Ovary (tissue), 9 donors: ENCODE measurements around the gene ARHGEF26. TPM values are rescaled to one million over a fixed set of nuclear protein-coding genes. Genes with fewer than 3 reads are reported as not detected.

ENCODE experiments used
- DNase-seq, 5 donors: peaks; one replicate each; pipeline ENCODE4 v3.0.0-alpha.2; 2019 to 2020
- H3K27ac ChIP-seq, 2 donors: fragments of 200-600 bp; one replicate each; pipeline versions ENCODE4 v1.5.1 to v1.8.0; 2019 to 2022
- H3K27me3 ChIP-seq: fragments of 200-600 bp; one replicate; pipeline ENCODE4 v1.8.0; 2022
- H3K36me3 ChIP-seq: fragments of 200-600 bp; sonication (generic); one replicate; pipeline ENCODE4 v1.5.1; 2019
- H3K4me1 ChIP-seq: one replicate; pipeline ENCODE4 v1.8.1; 2013; ENCODE audit warnings: mild to moderate bottlenecking, moderate library complexity; ENCODE audit not compliant: insufficient read depth
- H3K4me3 ChIP-seq: fragments of 200-600 bp; sonication (generic); one replicate; pipeline ENCODE4 v1.5.1; 2017
- H3K9me3 ChIP-seq, 2 donors: fragments of 200-600 bp in 1 of 2; sonication (generic) in 1 of 2; one replicate each; pipeline versions ENCODE4 v1.5.1 to v1.8.1; 2013 to 2019; ENCODE audit warnings: mild to moderate bottlenecking in 1 of 2, moderate library complexity in 1 of 2
- EP300 ChIP-seq: sonication (generic); formaldehyde crosslinking; IDR thresholded peaks from one replicate; pipeline ENCODE4 v1.6.1; 2017; ENCODE audit warnings: antibody characterized with exemption
- POLR2A ChIP-seq: fragments of 450-650 bp; IDR thresholded peaks from one replicate; pipeline ENCODE4 v1.6.1; 2017; ENCODE audit warnings: antibody characterized with exemption, mild to moderate bottlenecking, moderate library complexity
- WGBS, 3 donors: extraction: QIAGEN DNeasy Blood & Tissue Kit in 1 of 3; methylation state at CpG; one replicate each; pipeline versions ENCODE4 v1.1.5 to v1.1.7; 2013 to 2017; 5-methylcytosine and 5-hydroxymethylcytosine counted together
- intact Hi-C, 4 donors: fragments of 100-400 bp; cut with DNase I; formaldehyde crosslinking; loops; one replicate each; pipeline versions ENCODE4 v1.11.0 to v1.15.1; 2022 to 2023
- polyA plus RNA-seq, 2 donors: library from polyadenylated mRNA; stranded (reverse); fragments of 200-250 nt in 1 of 2; fragments of 350-450 nt in 1 of 2; fragmentation: Illumina TruSeq in 1 of 2; extraction: RNeasy Lipid Tissue Mini Kit (QIAGEN cat#74804) in 1 of 2; gene quantifications; one replicate each; pipeline ENCODE4 v1.2.3, GENCODE V29; 2013 to 2014
- total RNA-seq, 7 donors: library from RNA; depleted of rRNA in 2 of 7; stranded (reverse); fragments of >200 nt in 2 of 7; fragmentation: NEBNext Ultra II Directional in 3 of 7; extraction: Animal tissue kit (Norgen Biotek cat#: 25700) in 3 of 7; gene quantifications; one replicate each; pipeline versions ENCODE4 v1.1.0 to v1.2.4, GENCODE V29; 2016 to 2023
- TF ChIP-seq, protein P1 (sequence below), 3 donors: fragments of 450-650 bp in 2 of 3; fragments of 200-600 bp in 1 of 3; IDR thresholded peaks; one replicate each; pipeline versions ENCODE4 v1.5.1 to v1.8.0; 2016 to 2022; ENCODE audit warnings: antibody characterized with exemption in 3 of 3, mild to moderate bottlenecking in 1 of 3
- donor health status: DM: no; HTN: no; CAD: no; lungs with moderate emphysema.
- donor health status: DM: no; HTN: no; CAD: no.
- donor health status: Bipolar disorder and iron deficiency.
- donor health status: DM: yes; HTN: yes; CAD: no.
- donor health status: DM: no; HTN: no; CAD: no.
- donor health status: DM: yes; HTN: yes; CAD: no.

ARHGEF26 gene
- total and polyA plus RNA-seq, 9 donors, result 6.9 to 14.4 (median 11.7) TPM

DNA sequence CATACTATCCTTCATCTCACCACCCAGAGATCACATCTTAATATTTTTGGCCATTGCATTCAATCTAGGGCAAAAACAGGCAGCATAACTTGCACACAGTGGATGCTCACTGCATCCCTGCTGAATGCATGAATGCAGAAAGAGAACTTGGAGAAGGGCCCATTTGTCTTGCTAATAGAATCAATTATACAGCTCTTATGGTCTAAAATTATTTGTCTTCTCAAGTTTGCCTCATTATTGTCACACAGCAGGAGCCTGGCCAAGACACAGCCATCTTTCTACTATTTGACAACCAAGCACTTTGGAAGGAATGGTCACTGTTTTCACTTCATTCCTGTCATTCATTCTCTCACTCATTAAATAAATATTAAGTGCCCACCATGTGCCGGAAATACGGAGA lies 1.2 kb upstream of the ARHGEF26 start:
- 72 to 79% (median 73%) methylated on average over 2 of the region's 2 CpGs for WGBS, 3 donors
- TF ChIP-seq, protein P1, sequence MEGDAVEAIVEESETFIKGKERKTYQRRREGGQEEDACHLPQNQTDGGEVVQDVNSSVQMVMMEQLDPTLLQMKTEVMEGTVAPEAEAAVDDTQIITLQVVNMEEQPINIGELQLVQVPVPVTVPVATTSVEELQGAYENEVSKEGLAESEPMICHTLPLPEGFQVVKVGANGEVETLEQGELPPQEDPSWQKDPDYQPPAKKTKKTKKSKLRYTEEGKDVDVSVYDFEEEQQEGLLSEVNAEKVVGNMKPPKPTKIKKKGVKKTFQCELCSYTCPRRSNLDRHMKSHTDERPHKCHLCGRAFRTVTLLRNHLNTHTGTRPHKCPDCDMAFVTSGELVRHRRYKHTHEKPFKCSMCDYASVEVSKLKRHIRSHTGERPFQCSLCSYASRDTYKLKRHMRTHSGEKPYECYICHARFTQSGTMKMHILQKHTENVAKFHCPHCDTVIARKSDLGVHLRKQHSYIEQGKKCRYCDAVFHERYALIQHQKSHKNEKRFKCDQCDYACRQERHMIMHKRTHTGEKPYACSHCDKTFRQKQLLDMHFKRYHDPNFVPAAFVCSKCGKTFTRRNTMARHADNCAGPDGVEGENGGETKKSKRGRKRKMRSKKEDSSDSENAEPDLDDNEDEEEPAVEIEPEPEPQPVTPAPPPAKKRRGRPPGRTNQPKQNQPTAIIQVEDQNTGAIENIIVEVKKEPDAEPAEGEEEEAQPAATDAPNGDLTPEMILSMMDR (IDR thresholded peaks at IDR 0.05), result no peak
- TF ChIP-seq POLR2A (no peak), EP300 (no peak)
- Histone ChIP-seq H3K36me3 (no peaks in the 10 kb centered on the region), H3K9me3 (no peaks in the 10 kb centered on the region), H3K27me3 (no peaks in the 10 kb centered on the region), H3K4me1 (peaks cover 2% of the 10 kb centered on the region), H3K27ac (no peak overlapping the region), H3K4me3 (no peak overlapping the region)
- no peak for DNase-seq
- intact Hi-C loops, result no loop called here

DNA sequence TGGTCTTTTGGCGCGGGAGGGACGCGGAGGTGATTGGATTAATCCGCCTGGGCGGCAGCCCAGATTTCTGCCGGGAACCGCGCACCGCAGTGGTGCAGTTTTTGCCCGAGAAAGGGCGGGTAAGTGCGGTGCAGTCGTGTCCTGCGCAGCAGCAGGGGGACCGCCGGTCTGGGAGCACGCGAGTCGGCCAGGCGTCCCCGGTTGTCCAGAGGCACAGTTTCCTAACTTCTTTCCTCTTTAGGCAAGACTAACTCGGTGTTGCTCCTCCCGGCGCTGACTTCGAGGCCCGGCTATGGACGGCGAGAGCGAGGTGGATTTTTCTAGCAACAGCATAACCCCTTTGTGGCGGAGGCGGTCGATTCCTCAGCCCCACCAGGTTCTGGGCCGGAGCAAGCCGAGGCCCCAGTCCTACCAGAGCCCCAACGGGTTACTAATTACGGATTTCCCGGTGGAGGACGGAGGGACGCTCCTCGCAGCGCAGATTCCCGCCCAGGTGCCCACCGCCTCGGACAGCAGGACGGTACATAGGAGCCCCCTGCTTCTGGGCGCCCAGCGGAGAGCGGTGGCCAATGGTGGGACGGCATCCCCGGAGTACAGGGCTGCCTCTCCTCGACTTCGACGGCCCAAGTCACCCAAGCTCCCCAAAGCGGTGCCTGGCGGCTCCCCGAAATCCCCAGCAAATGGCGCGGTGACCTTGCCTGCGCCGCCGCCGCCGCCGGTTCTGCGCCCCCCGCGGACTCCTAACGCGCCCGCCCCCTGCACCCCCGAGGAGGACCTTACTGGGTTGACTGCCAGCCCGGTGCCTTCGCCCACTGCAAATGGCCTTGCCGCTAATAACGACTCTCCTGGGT lies 736 bp downstream of the ARHGEF26 start:
- DNase-seq, result peak; percentile 23 to 53 (median 28)
- no peaks in the 10 kb centered on the region for H3K36me3 ChIP-seq
- H3K4me1 ChIP-seq, result peaks cover 2% of the 10 kb centered on the region
- TF ChIP-seq, protein P1 (IDR thresholded peaks at IDR 0.05), result no peak
- TF ChIP-seq EP300 (no peak), POLR2A (no peak)
- 1 to 2% (median 1%) methylated on average over 39 to 76 of the region's 76 CpGs for WGBS, 3 donors
- H3K4me3 ChIP-seq, result peak overlapping the region; percentile 86
- no peaks in the 10 kb centered on the region for H3K27me3 ChIP-seq
- H3K9me3 ChIP-seq, result no peaks in the 10 kb centered on the region
- intact Hi-C loops, result no loop called here
- peak overlapping the region; percentile 61 to 62 for H3K27ac ChIP-seq

DNA sequence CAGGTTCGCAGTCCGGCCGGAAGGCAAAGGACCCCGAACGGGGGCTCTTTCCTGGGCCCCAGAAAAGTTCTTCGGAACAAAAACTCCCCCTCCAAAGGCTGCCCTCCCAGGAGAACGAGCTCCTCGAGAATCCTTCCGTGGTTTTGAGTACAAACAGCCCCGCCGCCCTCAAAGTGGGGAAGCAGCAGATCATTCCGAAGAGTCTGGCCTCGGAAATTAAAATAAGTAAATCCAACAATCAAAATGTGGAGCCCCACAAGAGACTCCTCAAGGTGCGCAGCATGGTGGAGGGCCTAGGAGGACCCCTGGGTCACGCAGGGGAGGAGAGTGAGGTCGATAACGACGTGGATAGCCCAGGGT lies 1.3 kb downstream of the ARHGEF26 start:
- Histone ChIP-seq H3K27me3 (no peaks in the 10 kb centered on the region), H3K36me3 (no peaks in the 10 kb centered on the region), H3K9me3 (no peaks in the 10 kb centered on the region), H3K4me1 (peaks cover 2% of the 10 kb centered on the region), H3K4me3 (peak overlapping the region; percentile 86), H3K27ac (peak overlapping the region; percentile 61 to 62)
- 2 to 9% (median 3%) methylated on average over 15 to 18 of the region's 18 CpGs for WGBS, 3 donors
- DNase-seq, result peak in 3 of 5 donors; percentile 20 to 28 (median 24)
- TF ChIP-seq, protein P1 (IDR thresholded peaks at IDR 0.05), result no peak
- TF ChIP-seq POLR2A (no peak), EP300 (no peak)
- intact Hi-C loops, result no loop called here

DNA sequence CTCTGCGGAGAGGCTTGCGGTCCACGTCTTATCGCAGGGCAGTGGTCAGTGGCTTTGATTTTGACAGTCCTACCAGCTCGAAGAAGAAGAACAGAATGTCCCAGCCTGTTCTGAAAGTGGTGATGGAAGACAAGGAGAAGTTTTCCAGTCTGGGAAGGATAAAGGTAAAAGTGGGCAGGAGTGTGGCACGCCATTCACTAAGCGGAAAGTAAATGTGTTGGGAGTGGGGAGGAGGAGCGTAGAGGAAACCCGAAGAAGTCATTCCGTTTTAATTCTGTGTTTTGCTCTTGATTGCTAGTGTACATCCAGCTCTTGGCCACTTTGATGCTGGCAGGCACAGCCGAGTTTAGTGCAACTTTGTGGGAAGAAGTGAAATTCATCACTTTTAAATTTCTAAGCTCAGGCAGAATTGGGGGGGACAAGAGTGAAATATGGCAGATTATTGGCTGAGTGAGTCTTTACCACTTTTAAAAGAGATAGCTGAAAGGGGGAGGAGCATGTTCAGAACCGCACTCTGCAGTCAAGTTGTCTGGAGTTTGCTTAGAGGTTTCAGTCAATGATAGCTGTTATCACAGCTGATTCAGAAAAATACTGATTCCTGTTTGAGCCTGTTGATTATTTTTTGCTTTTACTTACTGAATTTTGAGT lies 1.8 kb downstream of the ARHGEF26 start:
- peaks cover 2% of the 10 kb centered on the region for H3K4me1 ChIP-seq
- no peaks in the 10 kb centered on the region for H3K9me3 ChIP-seq
- no peaks in the 10 kb centered on the region for H3K36me3 ChIP-seq
- DNase-seq, result peak in 1 of 5 donors; percentile 14
- TF ChIP-seq, protein P1 (IDR thresholded peaks at IDR 0.05), result no peak
- TF ChIP-seq EP300 (no peak), POLR2A (no peak)
- H3K4me3 ChIP-seq, result peak overlapping the region; percentile 86
- H3K27me3 ChIP-seq, result no peaks in the 10 kb centered on the region
- peak overlapping the region; percentile 61 to 62 for H3K27ac ChIP-seq
- intact Hi-C loops, result no loop called here
- 2 to 4% (median 4%) methylated on average over 12 of the region's 12 CpGs for WGBS, 3 donors
